ENCODE data around the gene THRB.

DNA sequence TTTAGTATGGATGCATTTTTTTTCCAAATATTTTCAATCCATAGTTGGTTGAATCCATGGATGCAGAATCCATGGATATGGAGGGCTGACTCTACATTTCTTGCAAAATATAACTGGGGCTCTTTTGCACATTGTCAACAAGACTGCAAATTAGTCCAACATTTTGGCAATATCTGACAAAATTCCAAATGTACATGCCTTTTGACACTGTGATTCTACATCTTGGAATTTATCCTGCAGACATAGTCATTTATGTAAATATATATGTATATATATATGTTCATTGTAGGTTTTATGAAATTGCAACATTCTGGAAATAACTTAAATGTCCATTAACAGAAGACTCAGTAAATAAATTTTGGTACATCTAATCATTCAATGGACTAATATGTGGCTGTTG is 203.0 kb downstream of the THRB start:
- TF ChIP-seq, protein P1, sequence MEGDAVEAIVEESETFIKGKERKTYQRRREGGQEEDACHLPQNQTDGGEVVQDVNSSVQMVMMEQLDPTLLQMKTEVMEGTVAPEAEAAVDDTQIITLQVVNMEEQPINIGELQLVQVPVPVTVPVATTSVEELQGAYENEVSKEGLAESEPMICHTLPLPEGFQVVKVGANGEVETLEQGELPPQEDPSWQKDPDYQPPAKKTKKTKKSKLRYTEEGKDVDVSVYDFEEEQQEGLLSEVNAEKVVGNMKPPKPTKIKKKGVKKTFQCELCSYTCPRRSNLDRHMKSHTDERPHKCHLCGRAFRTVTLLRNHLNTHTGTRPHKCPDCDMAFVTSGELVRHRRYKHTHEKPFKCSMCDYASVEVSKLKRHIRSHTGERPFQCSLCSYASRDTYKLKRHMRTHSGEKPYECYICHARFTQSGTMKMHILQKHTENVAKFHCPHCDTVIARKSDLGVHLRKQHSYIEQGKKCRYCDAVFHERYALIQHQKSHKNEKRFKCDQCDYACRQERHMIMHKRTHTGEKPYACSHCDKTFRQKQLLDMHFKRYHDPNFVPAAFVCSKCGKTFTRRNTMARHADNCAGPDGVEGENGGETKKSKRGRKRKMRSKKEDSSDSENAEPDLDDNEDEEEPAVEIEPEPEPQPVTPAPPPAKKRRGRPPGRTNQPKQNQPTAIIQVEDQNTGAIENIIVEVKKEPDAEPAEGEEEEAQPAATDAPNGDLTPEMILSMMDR (IDR thresholded peaks at IDR 0.05; ENCODE audit: low read length) = no peak
- no peak for TF ChIP-seq EZH2 (IDR thresholded peaks at IDR 0.05; ENCODE audit: borderline replicate concordance, low read length)
